T-helper 2 cell treated with Interferon-gamma antibody and Interleukin-4, amounts not matched to agents 5 μg/mL and 100 μg/mL, for 36 hours (primary cell): ENCODE results near the gene PDZRN3.
"Not testable (repeated sequence)": the region's sequence is repeated elsewhere in the genome, so short reads cannot be mapped to it uniquely, and the experiment has no call there.

ENCODE experiments used
- DNase-seq: peaks from one replicate; pipeline ENCODE4 v3.0.0; 2021; ENCODE audit warnings: low spot score
- H3K27ac Mint-ChIP-seq: one replicate; pipeline ENCODE4 v1.8.0; 2021; ENCODE audit warnings: mild to moderate bottlenecking, mixed read lengths
- H3K27me3 Mint-ChIP-seq: one replicate; pipeline ENCODE4 v1.8.0; 2021; ENCODE audit warnings: low read depth, mixed read lengths
- H3K36me3 Mint-ChIP-seq: one replicate; pipeline ENCODE4 v1.8.0; 2021; ENCODE audit warnings: low read depth, mixed read lengths
- H3K4me1 Mint-ChIP-seq: one replicate; pipeline ENCODE4 v1.8.0; 2021; ENCODE audit warnings: low read depth, mixed read lengths
- H3K4me3 Mint-ChIP-seq: one replicate; pipeline ENCODE4 v1.8.0; 2022; ENCODE audit warnings: mild to moderate bottlenecking, moderate library complexity, mixed read lengths
- H3K9me3 Mint-ChIP-seq: one replicate; pipeline ENCODE4 v1.8.0; 2021; ENCODE audit warnings: mixed read lengths

Gene PDZRN3

DNA sequence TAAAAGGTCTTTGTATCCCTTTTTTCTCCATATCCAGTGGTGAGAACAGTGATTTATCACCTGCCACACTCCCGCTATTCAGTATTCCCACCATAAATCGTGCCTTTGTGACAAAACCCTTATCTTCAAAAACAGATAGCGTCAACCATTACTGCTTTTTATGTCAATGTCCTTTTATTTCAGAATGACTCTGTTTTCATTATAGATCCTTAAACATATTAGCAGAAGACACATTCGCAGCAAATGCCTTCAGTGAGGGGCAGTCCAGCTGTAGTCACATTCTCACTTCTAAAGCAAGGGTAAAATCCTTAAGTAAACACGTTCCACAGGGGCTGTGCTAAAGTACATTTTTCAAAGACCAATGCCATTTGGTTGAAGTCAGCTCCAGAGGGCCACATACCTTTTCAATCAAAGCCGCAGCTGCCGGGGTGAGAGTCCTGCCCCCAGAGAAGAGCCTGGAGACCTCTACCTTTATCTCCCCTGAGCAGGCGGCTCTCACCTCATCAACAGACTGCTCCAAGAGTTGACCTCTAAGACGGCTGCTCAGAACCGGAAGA, 53.4 kb downstream of the PDZRN3 start:
- H3K9me3 Mint-ChIP-seq = no peaks in the 10 kb centered on the region
- no peaks in the 10 kb centered on the region for H3K36me3 Mint-ChIP-seq
- H3K4me1 Mint-ChIP-seq = no peaks in the 10 kb centered on the region
- no peak overlapping the region for H3K4me3 Mint-ChIP-seq
- H3K27ac Mint-ChIP-seq = no peak overlapping the region
- no peak for DNase-seq
- H3K27me3 Mint-ChIP-seq = peaks cover 17% of the 10 kb centered on the region

- H3K4me3 Mint-ChIP-seq = no peak overlapping the region
- H3K4me1 Mint-ChIP-seq = no peaks in the 10 kb centered on the region
- no peaks in the 10 kb centered on the region for H3K36me3 Mint-ChIP-seq
- DNase-seq = no peak
- H3K9me3 Mint-ChIP-seq = no peaks in the 10 kb centered on the region
- no peak overlapping the region for H3K27ac Mint-ChIP-seq
- H3K27me3 Mint-ChIP-seq = peaks cover 17% of the 10 kb centered on the region
Observed at GRCh38 chr3:73569246-73569760, 55.4 kb downstream of the PDZRN3 start.

GRCh38 chr3:73568371-73568862, 56.3 kb downstream of the PDZRN3 start:
- DNase-seq = no peak
- Mint-ChIP-seq H3K36me3 (no peaks in the 10 kb centered on the region), H3K27me3 (peaks cover 17% of the 10 kb centered on the region), H3K4me3 (no peak overlapping the region), H3K27ac (no peak overlapping the region), H3K4me1 (no peaks in the 10 kb centered on the region), H3K9me3 (no peaks in the 10 kb centered on the region)

GRCh38 chr3:73565374-73565773, 59.4 kb downstream of the PDZRN3 start:
- not testable (repeated sequence) for H3K9me3 Mint-ChIP-seq, H3K27ac Mint-ChIP-seq, DNase-seq, H3K4me1 Mint-ChIP-seq, H3K27me3 Mint-ChIP-seq, H3K36me3 Mint-ChIP-seq, H3K4me3 Mint-ChIP-seq

GRCh38 chr3:73563896-73564582, 60.7 kb downstream of the PDZRN3 start:
- Mint-ChIP-seq H3K27ac (no peak overlapping the region), H3K4me3 (no peak overlapping the region), H3K27me3 (no peaks in the 10 kb centered on the region), H3K36me3 (no peaks in the 10 kb centered on the region), H3K4me1 (no peaks in the 10 kb centered on the region), H3K9me3 (no peaks in the 10 kb centered on the region)
- DNase-seq = no peak

DNA sequence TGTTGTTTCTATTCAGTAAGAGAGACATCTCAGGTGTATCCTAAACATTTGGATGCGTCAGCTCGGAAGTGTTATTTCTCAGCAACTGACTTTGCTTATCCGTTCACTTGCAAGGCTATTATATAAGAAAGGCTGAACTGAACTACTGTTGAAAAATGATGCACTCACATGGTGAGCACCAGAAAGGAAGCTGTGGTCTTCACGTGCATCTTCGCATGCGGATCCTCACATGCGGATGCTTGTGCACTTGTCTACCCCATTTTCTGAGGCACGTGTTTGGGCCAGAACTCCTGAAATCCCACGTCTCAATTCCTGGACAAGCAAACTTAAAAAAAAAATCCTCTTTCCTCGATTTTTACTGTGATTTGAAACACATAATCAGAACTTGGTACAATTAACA, 63.2 kb downstream of the PDZRN3 start:
- no peak overlapping the region for H3K4me3 Mint-ChIP-seq
- no peaks in the 10 kb centered on the region for H3K4me1 Mint-ChIP-seq
- H3K27me3 Mint-ChIP-seq = no peaks in the 10 kb centered on the region
- H3K36me3 Mint-ChIP-seq = no peaks in the 10 kb centered on the region
- no peak overlapping the region for H3K27ac Mint-ChIP-seq
- no peak for DNase-seq
- H3K9me3 Mint-ChIP-seq = no peaks in the 10 kb centered on the region

GRCh38 chr3:73559749-73560148, 65.0 kb downstream of the PDZRN3 start:
- H3K27ac Mint-ChIP-seq = no peak overlapping the region
- H3K4me1 Mint-ChIP-seq = no peaks in the 10 kb centered on the region
- no peaks in the 10 kb centered on the region for H3K36me3 Mint-ChIP-seq
- DNase-seq = no peak
- no peaks in the 10 kb centered on the region for H3K27me3 Mint-ChIP-seq
- H3K9me3 Mint-ChIP-seq = no peaks in the 10 kb centered on the region
- H3K4me3 Mint-ChIP-seq = no peak overlapping the region

- no peak overlapping the region for H3K27ac Mint-ChIP-seq
- H3K4me3 Mint-ChIP-seq = no peak overlapping the region
- H3K36me3 Mint-ChIP-seq = no peaks in the 10 kb centered on the region
Observed at GRCh38 chr3:73558727-73559075, 66.0 kb downstream of the PDZRN3 start.

DNA sequence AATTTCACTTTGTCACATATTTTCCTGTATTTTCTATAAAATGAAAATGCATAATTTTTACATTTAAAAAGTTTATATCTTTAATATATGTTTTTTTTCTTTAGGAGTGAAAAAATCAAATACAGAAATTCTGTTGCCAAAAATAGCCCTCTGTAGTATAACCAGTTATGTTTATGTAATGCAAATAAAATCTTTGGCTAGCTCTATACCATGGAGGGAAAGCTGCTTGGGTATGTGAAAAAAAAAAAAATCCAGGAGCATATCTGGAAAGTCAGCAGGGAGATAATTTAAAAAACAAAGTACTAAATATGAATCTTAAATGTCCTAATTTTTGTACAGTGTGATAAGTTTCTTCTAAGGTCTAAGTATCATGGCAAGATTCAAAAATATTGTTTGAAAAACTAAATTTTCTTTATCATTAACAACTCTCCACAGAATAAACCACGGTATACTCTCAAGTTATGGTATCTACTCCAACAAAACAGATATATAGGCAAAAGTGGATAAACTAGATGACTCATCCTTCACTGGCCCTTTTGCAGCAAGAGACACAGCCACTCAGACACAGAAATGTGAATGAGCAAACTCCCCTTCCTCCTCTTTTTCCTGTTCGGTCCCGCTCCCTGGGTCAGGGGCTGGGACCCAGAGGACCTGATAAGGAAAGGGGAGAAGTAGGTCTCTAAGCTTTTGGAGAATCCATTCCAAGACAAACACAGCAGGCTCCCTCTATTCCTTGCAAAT, 66.6 kb downstream of the PDZRN3 start:
- no peak for DNase-seq
- Mint-ChIP-seq H3K4me1 (no peaks in the 10 kb centered on the region), H3K36me3 (no peaks in the 10 kb centered on the region), H3K9me3 (no peaks in the 10 kb centered on the region), H3K27ac (no peak overlapping the region), H3K27me3 (no peaks in the 10 kb centered on the region), H3K4me3 (no peak overlapping the region)

More at GRCh38 chr3:73558727-73559075, 66.0 kb downstream of the PDZRN3 start:
- no peak for DNase-seq
- Mint-ChIP-seq H3K9me3 (no peaks in the 10 kb centered on the region), H3K27me3 (no peaks in the 10 kb centered on the region), H3K4me1 (no peaks in the 10 kb centered on the region)

GRCh38 chr3:73556520-73557372, 68.0 kb downstream of the PDZRN3 start:
- Mint-ChIP-seq H3K9me3 (no peaks in the 10 kb centered on the region), H3K4me1 (no peaks in the 10 kb centered on the region), H3K27ac (no peak overlapping the region), H3K36me3 (no peaks in the 10 kb centered on the region), H3K4me3 (no peak overlapping the region), H3K27me3 (no peaks in the 10 kb centered on the region)
- no peak for DNase-seq

DNA sequence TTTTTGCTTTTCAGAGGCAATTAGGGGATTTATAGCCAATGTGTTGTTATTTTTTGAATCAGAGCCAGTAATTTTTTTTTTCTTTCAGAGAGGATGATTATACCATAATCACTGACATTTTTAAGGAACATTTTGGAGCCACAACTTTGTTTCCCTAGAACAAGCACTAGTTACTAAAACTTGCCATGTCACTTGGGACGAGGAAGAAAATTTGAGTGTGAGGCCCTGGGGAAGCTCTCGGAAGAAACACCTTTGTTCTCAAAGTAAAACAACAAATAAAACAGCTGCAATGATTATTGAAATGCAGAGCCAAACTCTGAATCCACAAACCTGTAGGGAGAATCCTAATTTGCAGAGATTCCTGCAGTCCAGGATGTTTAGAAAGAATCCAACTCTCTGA, 69.7 kb downstream of the PDZRN3 start:
- H3K4me1 Mint-ChIP-seq = no peaks in the 10 kb centered on the region
- H3K9me3 Mint-ChIP-seq = no peaks in the 10 kb centered on the region
- H3K36me3 Mint-ChIP-seq = no peaks in the 10 kb centered on the region
- DNase-seq = no peak
- H3K27me3 Mint-ChIP-seq = no peaks in the 10 kb centered on the region
- no peak overlapping the region for H3K4me3 Mint-ChIP-seq
- no peak overlapping the region for H3K27ac Mint-ChIP-seq

DNA sequence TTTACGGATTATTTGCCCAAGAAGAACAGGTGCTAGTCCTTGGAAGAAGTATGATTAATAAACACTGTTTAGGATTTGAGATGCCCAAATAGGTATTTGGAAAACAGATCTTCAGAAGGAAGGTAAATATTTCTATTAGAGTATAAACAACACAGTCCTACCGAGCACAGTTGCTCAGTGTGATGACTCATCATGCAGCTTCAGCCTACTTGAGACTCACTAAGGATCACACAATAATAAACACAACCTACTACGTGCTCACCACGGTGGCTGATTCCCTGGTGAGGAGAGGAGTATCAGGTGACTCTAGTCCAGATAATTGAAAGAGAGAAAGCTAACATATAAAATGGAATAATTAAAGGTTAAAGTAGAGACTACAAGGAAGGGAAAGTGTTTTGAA, 72.0 kb downstream of the PDZRN3 start:
- Mint-ChIP-seq H3K27ac (no peak overlapping the region), H3K36me3 (no peaks in the 10 kb centered on the region), H3K4me3 (no peak overlapping the region), H3K4me1 (no peaks in the 10 kb centered on the region), H3K27me3 (no peaks in the 10 kb centered on the region), H3K9me3 (no peaks in the 10 kb centered on the region)
- DNase-seq = no peak

- Mint-ChIP-seq H3K27ac (no peak overlapping the region), H3K4me1 (no peaks in the 10 kb centered on the region), H3K27me3 (no peaks in the 10 kb centered on the region)
Observed at GRCh38 chr3:73550032-73550431, 74.7 kb downstream of the PDZRN3 start.

More at GRCh38 chr3:73550032-73550431, 74.7 kb downstream of the PDZRN3 start:
- H3K4me3 Mint-ChIP-seq = no peak overlapping the region
- H3K36me3 Mint-ChIP-seq = no peaks in the 10 kb centered on the region
- DNase-seq = no peak
- no peaks in the 10 kb centered on the region for H3K9me3 Mint-ChIP-seq
